HG02571 (cell line): ENCODE data around the gene RNF25.
A peak's percentile ranks its signal among the peaks of the same experiment; 100 is the strongest.
"Not testable (repeated sequence)": the region's sequence is repeated elsewhere in the genome, so short reads cannot be mapped to it uniquely, and the experiment has no call there.

ENCODE experiments used
- ATAC-seq: cut with Tn5 transposase; IDR thresholded peaks from one replicate; pipeline ENCODE4 v1.9.1; 2021; ENCODE audit warnings: mild to moderate bottlenecking, moderate library complexity; ENCODE audit not compliant: unreplicated experiment

The RNF25 gene

DNA sequence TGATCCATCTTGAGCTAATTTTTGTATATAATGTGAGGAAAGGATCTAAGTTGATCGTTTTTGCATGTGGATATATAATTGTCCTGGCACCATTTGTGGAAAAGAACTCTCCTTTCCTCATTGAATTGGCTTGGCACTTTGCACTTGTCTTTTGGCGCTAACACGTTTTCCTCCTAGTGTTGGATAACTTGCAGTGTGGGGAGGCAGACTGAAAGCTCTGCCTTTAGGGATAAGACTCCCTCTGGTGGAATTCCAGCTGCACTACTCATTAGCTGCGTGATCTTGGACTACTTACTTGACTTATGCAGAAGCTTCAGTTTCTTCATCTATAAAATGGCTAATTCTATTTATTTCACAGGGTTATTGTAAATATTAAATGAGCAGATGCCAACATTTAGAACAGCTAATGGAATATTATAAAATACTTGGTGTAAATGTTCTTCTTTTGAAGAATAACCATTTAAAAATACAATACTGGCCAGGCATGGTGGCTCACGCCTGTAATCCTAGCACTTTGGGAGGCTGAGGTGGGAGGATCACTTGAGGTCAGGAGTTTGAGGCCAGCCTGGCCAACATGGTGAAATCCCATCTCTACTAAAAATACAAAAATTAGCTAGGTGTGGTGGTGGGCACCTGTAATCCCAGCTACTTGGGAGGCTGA, 15.7 kb upstream of the RNF25 start:
- ATAC-seq = not testable (repeated sequence)

GRCh38 chr2:218680061-218680460, 8.3 kb upstream of the RNF25 start:
- no peak for ATAC-seq

- no peak for ATAC-seq
Observed at GRCh38 chr2:218679119-218679518, 7.3 kb upstream of the RNF25 start.

DNA sequence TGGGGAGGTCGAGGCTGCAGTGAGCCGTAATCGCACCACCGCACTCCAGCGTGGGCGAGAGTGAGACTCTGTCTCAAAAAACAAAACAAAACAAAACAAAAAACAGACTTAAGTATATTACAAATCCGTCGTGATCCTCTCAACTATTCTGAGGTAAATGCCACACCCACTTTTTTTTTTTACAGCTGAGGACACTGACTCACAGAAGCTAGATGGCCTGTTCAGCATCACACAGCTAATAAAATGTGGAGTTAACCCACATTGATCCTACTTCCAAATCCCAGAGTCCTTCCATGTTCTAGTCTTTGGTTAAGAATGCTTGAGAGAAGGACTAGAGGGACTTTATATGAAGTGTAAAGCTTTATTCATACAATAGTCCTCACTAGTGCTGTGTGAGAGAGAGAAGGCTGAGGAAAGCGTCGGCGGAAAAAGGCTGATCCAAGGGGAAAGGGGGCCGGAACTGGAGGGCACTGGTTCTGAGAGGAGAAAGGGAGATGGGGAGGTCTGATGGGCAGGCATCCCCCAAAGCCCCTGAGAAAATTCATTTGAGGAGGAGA, 627 bp downstream of the RNF25 start:
- ATAC-seq = no peak

DNA sequence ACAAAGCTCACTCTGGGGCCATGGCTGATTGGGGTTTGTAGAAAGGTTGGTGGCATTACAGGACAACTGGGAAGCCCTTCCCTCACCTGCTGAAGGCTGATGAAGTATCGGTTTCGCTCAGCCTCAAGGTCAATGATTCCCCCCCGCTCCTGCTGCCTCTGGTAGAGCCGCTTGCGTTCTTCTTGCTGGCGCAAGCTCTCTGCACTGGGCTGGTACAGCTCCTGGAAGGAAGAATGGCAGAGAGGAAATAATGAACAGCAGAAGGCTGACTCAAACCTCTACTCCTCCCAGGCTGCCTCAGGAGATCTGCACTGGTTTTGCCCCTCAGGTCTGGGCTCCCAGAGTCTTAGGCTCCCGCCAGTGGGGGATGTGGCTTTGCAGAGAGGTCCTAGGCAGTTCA, 7.1 kb downstream of the RNF25 start:
- no peak for ATAC-seq

- ATAC-seq = no peak
Observed at GRCh38 chr2:218663901-218664300, 7.9 kb downstream of the RNF25 start.

GRCh38 chr2:218662827-218663226, 9.0 kb downstream of the RNF25 start:
- no peak for ATAC-seq

DNA sequence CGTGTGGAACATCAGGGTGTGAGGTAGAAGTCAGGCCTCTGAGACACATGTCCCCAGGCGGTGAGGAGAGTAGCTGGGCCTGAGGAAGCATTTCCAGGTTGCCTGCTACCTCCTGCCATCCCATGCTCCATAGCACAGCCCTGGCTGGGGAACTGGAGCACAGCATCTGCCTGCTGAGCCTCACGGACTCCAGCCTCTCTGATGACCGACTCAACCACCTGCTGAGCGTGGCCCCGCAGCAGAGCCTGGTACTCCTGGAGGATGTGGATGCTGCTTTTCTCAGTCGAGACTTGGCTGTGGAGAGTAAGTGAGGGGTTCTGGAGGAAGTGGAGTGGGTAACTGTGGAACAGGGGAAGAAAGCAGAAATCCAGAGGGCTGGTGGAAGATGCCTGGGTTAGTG, 9.4 kb downstream of the RNF25 start:
- no peak for ATAC-seq

- no peak for ATAC-seq
Observed at GRCh38 chr2:218659988-218660358, 11.8 kb downstream of the RNF25 start.

- peak; percentile 96 for ATAC-seq
Observed at GRCh38 chr2:218659258-218659987, 12.4 kb downstream of the RNF25 start, which contains the start of the genes BCS1L and ZNF142. Gene BCS1L, plus strand, starts transcription at chr2:218659683. Its CDS starts 1,305 bp downstream, at chr2:218660988. Gene ZNF142, minus strand, starts transcription at chr2:218659623. Its CDS starts 3,194 bp downstream, at chr2:218656429.

DNA sequence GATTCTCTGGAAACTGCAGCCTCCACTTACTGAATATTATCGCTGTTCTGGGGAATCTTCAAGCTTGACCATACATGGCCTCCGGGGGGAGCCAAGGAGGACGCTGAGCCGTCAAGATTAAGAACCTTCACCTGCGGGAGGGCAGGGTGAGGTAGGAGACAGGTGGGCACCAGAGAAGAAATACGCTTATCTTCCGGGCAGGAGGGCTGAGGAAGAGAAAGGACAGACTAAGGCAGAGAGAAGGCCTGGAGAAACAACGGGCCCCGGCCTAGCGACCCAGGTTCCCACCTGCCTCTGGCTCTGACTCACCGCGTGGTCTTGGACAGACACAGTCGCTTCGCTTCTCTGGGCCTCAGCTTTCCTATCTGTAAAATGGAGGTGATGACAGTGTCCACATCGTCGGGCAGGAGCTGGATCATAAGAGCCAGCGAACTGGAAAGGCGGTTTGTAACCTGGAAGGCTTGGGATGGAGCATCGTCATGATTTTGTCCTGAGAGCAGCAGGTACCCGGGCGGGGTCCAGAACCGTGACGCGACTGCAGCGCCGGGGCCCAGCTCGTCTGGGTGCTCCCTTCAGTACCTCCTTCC, 13.0 kb downstream of the RNF25 start:
- peak; percentile 16 for ATAC-seq

- no peak for ATAC-seq
Observed at GRCh38 chr2:218655751-218656150, 16.1 kb downstream of the RNF25 start.

DNA sequence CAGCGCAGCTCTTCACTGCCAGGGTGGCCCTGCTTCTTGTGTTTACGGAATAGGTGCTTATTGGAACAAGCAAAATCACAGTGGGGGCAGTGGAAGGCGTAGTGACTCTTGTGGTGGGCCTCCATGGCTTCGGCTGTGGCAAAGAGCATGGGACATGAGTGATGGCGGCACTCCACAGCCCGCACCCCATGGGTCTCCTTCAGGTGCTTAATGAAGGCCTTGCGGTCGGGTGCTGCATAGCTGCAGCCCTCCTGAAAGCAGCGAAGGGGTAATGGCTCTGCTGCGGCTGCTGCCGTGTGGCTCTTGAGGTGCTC, 23.1 kb downstream of the RNF25 start:
- ATAC-seq = no peak

DNA sequence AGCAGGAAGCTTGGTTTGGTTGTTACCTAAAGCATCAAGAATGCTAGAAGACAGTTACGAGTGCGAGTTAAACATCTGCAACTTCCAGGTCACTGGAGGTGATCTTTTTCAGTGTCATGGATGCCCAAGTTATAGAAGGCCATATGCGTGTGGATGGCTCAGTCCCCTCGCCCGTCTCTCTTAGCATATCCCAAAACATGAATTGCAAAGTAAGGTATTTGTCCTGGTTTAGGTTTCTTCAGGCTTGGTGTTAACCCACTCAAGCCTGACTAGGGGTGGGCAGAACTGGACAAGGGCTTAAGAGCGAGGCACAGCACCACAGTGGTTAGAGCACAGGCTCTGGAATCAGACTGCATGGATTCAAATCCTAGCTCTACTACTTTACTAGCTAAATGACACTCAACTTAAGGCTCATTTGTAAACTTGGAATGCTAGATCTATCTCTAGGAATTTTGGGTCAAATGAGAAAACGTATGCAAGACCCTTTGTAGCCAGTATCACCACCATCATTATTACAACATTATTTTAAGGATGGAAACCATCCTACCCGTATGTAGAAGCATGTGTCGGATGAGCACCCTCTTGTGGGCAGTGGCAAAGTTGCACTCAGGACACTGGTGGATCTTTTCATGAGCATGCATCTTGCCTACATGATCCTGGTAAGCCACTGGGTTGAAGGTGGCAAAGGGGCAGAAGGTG, 23.6 kb downstream of the RNF25 start:
- ATAC-seq = no peak

GRCh38 chr2:218645126-218645525, 26.7 kb downstream of the RNF25 start:
- no peak for ATAC-seq

DNA sequence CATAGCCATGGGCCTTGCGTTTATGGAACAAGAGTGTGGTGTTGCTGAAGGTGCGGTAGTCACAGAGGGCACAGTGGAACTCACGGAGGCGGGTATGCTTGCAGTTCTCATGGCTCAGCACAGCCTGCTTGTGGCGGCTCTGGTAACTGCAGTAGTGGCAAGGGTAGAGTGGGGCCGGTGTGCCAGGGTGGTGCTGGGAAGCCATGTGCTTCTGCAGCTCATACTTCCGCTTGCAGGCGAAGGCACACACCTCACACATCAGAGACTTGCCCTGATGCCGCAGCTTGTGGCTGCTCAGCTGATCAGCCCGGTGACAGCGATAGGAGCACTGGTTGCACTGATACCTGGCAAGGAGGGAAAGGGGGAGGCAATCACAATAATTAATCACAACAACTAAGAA, 27.1 kb downstream of the RNF25 start:
- ATAC-seq = no peak

GRCh38 chr2:218643751-218644310, 28.0 kb downstream of the RNF25 start:
- ATAC-seq = no peak

- ATAC-seq = no peak
Observed at GRCh38 chr2:218642786-218643185, 29.0 kb downstream of the RNF25 start.

- no peak for ATAC-seq
Observed at GRCh38 chr2:218642121-218642656, 29.6 kb downstream of the RNF25 start.

GRCh38 chr2:218638372-218638771, 33.4 kb downstream of the RNF25 start:
- ATAC-seq = no peak

GRCh38 chr2:218635719-218636118, 36.1 kb downstream of the RNF25 start:
- ATAC-seq = no peak
